GM18505 (cell line): Measurements from ENCODE around the gene GRK5.
"Not testable (repeated sequence)": the region's sequence is repeated elsewhere in the genome, so short reads cannot be mapped to it uniquely, and the experiment has no call there.

ENCODE experiments used
- ATAC-seq: cut with Tn5 transposase; IDR thresholded peaks from one replicate; pipeline ENCODE4 v1.9.1; 2021; ENCODE audit not compliant: unreplicated experiment
- POLR2A ChIP-seq: IDR thresholded peaks from 4 replicates; pipeline ENCODE4 v1.6.1; 2011; ENCODE audit warnings: borderline replicate concordance; ENCODE audit not compliant: insufficient read depth, insufficient read length; ENCODE audit errors: extremely low read depth

Gene GRK5

GRCh38 chr10:119221666-119222065, 14.3 kb downstream of the GRK5 start:
- TF ChIP-seq POLR2A = no peak
- no peak for ATAC-seq

- no peak for ATAC-seq
- no peak for TF ChIP-seq POLR2A
Observed at GRCh38 chr10:119222537-119222936, 15.2 kb downstream of the GRK5 start.

- TF ChIP-seq POLR2A = no peak
- ATAC-seq = no peak
Observed at GRCh38 chr10:119222966-119223386, 15.6 kb downstream of the GRK5 start.

- ATAC-seq = no peak
- TF ChIP-seq POLR2A = no peak
Observed at GRCh38 chr10:119225083-119225658, 17.8 kb downstream of the GRK5 start.

GRCh38 chr10:119227825-119228224, 20.5 kb downstream of the GRK5 start:
- TF ChIP-seq POLR2A = no peak
- no peak for ATAC-seq

GRCh38 chr10:119231654-119232053, 24.3 kb downstream of the GRK5 start:
- ATAC-seq = no peak
- no peak for TF ChIP-seq POLR2A

- ATAC-seq = not testable (repeated sequence)
Observed at GRCh38 chr10:119232439-119232838, 25.1 kb downstream of the GRK5 start.

GRCh38 chr10:119233123-119233820, 25.9 kb downstream of the GRK5 start:
- no peak for TF ChIP-seq POLR2A
- ATAC-seq = no peak

- no peak for TF ChIP-seq POLR2A
- ATAC-seq = no peak
Observed at GRCh38 chr10:119233821-119234220, 26.4 kb downstream of the GRK5 start.

GRCh38 chr10:119235356-119235755, 28.0 kb downstream of the GRK5 start:
- TF ChIP-seq POLR2A = no peak
- no peak for ATAC-seq

GRCh38 chr10:119237722-119238436, 30.5 kb downstream of the GRK5 start:
- TF ChIP-seq POLR2A = no peak
- no peak for ATAC-seq

- no peak for ATAC-seq
- no peak for TF ChIP-seq POLR2A
Observed at GRCh38 chr10:119238577-119238976, 31.2 kb downstream of the GRK5 start.

GRCh38 chr10:119239015-119239414, 31.6 kb downstream of the GRK5 start:
- not testable (repeated sequence) for ATAC-seq

GRCh38 chr10:119239630-119240029, 32.3 kb downstream of the GRK5 start:
- ATAC-seq = not testable (repeated sequence)

GRCh38 chr10:119241066-119241465, 33.7 kb downstream of the GRK5 start:
- ATAC-seq = no peak
- no peak for TF ChIP-seq POLR2A

GRCh38 chr10:119242186-119242585, 34.8 kb downstream of the GRK5 start:
- no peak for TF ChIP-seq POLR2A
- ATAC-seq = no peak
